Osteoblast (primary cell): ENCODE measurements around the gene OSCAR. TPM values are rescaled to one million over a fixed set of nuclear protein-coding genes. Genes with fewer than 3 reads are reported as not detected.

Source experiments
- DNase-seq: peaks from one replicate; pipeline ENCODE4 v3.0.0; 2011; ENCODE audit warnings: low spot score, mixed read lengths; ENCODE audit not compliant: insufficient read length; ENCODE audit errors: missing footprints
- H2AFZ ChIP-seq: 2 replicates; pipeline ENCODE4 v1.6.0; 2011; ENCODE audit warnings: mild to moderate bottlenecking, low read length
- H3K27ac ChIP-seq: 2 replicates; pipeline ENCODE4 v1.5.1; 2011; ENCODE audit warnings: mild to moderate bottlenecking, low read depth, low read length, moderate library complexity
- H3K27me3 ChIP-seq: 2 replicates; pipeline ENCODE4 v1.6.0; 2012; ENCODE audit warnings: mild to moderate bottlenecking, control low read depth, inconsistent platforms, low read length, moderate library complexity; ENCODE audit not compliant: insufficient read depth
- H3K36me3 ChIP-seq: 2 replicates; pipeline ENCODE4 v1.5.1; 2011; ENCODE audit warnings: mild to moderate bottlenecking, low read length, control low read depth, moderate library complexity; ENCODE audit not compliant: insufficient read depth
- H3K4me1 ChIP-seq: 2 replicates; pipeline ENCODE4 v1.5.1; 2011; ENCODE audit warnings: mild to moderate bottlenecking, low read length, control low read depth, moderate library complexity; ENCODE audit not compliant: insufficient read depth
- H3K4me2 ChIP-seq: 2 replicates; pipeline ENCODE4 v1.6.0; 2011; ENCODE audit warnings: mild to moderate bottlenecking, low read length; ENCODE audit not compliant: insufficient read depth
- H3K4me3 ChIP-seq: fragments of 200-600 bp; sonication (generic); 3 replicates; pipeline ENCODE4 v1.5.1; 2012; ENCODE audit warnings: mild to moderate bottlenecking, low read length, inconsistent platforms; ENCODE audit not compliant: insufficient read depth
- H3K79me2 ChIP-seq: 2 replicates; pipeline ENCODE4 v1.6.0; 2012; ENCODE audit warnings: mild to moderate bottlenecking, low read length, control low read depth, inconsistent platforms; ENCODE audit not compliant: insufficient read depth
- H3K9me3 ChIP-seq: 2 replicates; pipeline ENCODE4 v1.5.1; 2011; ENCODE audit warnings: low read depth, low read length, control low read depth
- H4K20me1 ChIP-seq: 2 replicates; pipeline ENCODE4 v1.6.0; 2012; ENCODE audit warnings: mild to moderate bottlenecking, low read length, control low read depth; ENCODE audit not compliant: insufficient read depth
- CTCF ChIP-seq: IDR thresholded peaks from 2 replicates; pipeline ENCODE4 v1.5.1; 2011; ENCODE audit warnings: mild to moderate bottlenecking, low read depth, low read length, moderate library complexity; ENCODE audit errors: extremely low read depth
- total RNA-seq: library from RNA; depleted of rRNA; stranded (reverse); fragments of >200 nt; gene quantifications from 2 replicates; pipeline ENCODE4 v1.2.3, GENCODE V29; 2012

Gene OSCAR
- total RNA-seq, 1 donor, result 0.36 TPM

DNA sequence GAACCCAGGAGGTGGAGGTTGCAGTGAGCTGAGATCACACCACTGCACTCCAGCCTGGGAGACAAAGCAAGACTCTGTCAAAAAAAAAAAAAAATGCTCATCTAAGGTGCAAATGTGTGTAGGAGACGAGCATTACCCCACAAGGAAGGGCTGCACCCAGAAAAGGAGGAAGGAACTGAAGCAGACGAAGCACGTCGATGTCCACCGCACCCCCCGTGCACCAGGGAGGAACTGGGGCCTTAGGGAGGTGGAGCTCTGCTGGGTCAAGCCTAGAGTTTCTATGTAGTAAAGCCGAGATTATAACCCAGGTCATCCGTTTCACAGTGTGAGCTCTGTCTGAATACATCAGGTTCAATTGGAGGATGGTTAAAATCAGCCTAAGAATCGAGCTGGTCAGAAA, 38.0 kb downstream of the OSCAR start:
- no peak for DNase-seq
- Histone ChIP-seq H3K4me2 (no peak overlapping the region), H3K4me3 (no peak overlapping the region), H3K9me3 (no peaks in the 10 kb centered on the region), H3K4me1 (no peaks in the 10 kb centered on the region), H3K79me2 (no peaks in the 10 kb centered on the region), H4K20me1 (no peaks in the 10 kb centered on the region), H2AFZ (no peak overlapping the region), H3K27ac (no peak overlapping the region), H3K27me3 (no peaks in the 10 kb centered on the region), H3K36me3 (no peaks in the 10 kb centered on the region)
- TF ChIP-seq CTCF, result no peak

DNA sequence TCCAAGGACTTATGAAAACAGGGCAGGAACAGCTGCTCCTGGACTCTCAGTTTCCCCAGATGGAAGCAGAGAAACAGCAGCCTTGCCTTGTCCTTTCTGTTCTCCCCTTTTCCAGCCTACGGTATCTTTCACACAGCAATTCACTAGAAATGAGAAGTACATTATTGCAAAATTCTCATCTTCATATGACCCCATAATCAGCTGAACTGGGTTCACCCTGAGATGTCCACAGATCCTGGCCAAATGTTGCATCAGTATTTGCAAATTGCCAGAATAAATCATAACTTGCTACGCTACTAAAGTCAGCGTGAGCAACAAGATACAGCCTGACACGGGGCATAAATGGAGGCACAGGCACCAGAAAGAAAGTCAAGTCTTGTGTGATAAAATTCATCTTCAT, 53.0 kb downstream of the OSCAR start:
- no peak overlapping the region for H2AFZ ChIP-seq
- H4K20me1 ChIP-seq, result no peaks in the 10 kb centered on the region
- H3K27me3 ChIP-seq, result peaks cover 5% of the 10 kb centered on the region
- no peaks in the 10 kb centered on the region for H3K36me3 ChIP-seq
- H3K9me3 ChIP-seq, result no peaks in the 10 kb centered on the region
- H3K27ac ChIP-seq, result no peak overlapping the region
- no peaks in the 10 kb centered on the region for H3K4me1 ChIP-seq
- H3K4me3 ChIP-seq, result no peak overlapping the region
- TF ChIP-seq CTCF, result no peak
- DNase-seq, result no peak
- no peak overlapping the region for H3K4me2 ChIP-seq
- H3K79me2 ChIP-seq, result no peaks in the 10 kb centered on the region

DNA sequence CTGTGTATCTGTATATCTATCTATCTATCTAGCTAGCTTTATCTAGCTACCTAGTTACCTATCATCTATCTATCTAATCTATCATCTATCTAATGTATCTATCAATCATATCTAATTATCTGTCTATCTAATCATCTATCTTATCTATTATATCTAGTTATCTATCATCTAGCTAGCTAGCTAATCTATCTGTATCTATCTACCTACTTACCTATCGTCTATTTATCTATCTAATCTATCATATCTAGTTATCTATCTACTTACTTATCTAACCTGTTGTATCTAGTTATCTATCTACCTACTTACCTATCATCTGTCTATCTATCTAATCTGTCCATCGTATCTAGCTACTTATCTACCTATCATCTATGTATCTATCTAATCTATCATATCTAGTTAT, 54.8 kb downstream of the OSCAR start:
- no peak overlapping the region for H3K27ac ChIP-seq
- H2AFZ ChIP-seq, result no peak overlapping the region
- no peak for DNase-seq
- peaks cover 5% of the 10 kb centered on the region for H3K27me3 ChIP-seq
- no peaks in the 10 kb centered on the region for H3K9me3 ChIP-seq
- no peaks in the 10 kb centered on the region for H4K20me1 ChIP-seq
- no peaks in the 10 kb centered on the region for H3K4me1 ChIP-seq
- H3K79me2 ChIP-seq, result no peaks in the 10 kb centered on the region
- no peak for TF ChIP-seq CTCF
- no peaks in the 10 kb centered on the region for H3K36me3 ChIP-seq
- H3K4me3 ChIP-seq, result no peak overlapping the region
- no peak overlapping the region for H3K4me2 ChIP-seq

Other genes starting within 250 kb of the OSCAR start
- gene MYADM, start 232.9 kb downstream of the OSCAR start, total RNA-seq, result 16.2 and 17.4 TPM in 2 replicates
- under 0.01 TPM in 1 of 2 replicates, not detected in the other for gene PRKCG, start 218.6 kb downstream of the OSCAR start, total RNA-seq
- gene CACNG7, start 191.5 kb downstream of the OSCAR start, total RNA-seq, result not detected in 2 replicates
- gene CACNG8, start 137.9 kb downstream of the OSCAR start, total RNA-seq, result not detected in 2 replicates
- 0.36 TPM in 1 of 2 replicates, not detected in the other for gene CACNG6, start 109.2 kb downstream of the OSCAR start, total RNA-seq
- gene VSTM1, start 36.9 kb downstream of the OSCAR start, total RNA-seq, result not detected in 2 replicates
- gene TARM1, start 19.4 kb downstream of the OSCAR start, total RNA-seq, result not detected in 2 replicates
- gene NDUFA3, start 2.1 kb upstream of the OSCAR start, total RNA-seq, result 6.8 and 8.3 TPM in 2 replicates
- 17.4 TPM in 2 replicates for gene TFPT, start 14.9 kb upstream of the OSCAR start, total RNA-seq
- 42.1 and 46.7 TPM in 2 replicates for gene PRPF31, start 15.0 kb upstream of the OSCAR start, total RNA-seq
- gene CNOT3, start 37.0 kb upstream of the OSCAR start, total RNA-seq, result 6.2 TPM in 2 replicates
- 4.7 and 5.3 TPM in 2 replicates for gene LENG1, start 58.9 kb upstream of the OSCAR start, total RNA-seq
- gene TMC4, start 72.4 kb upstream of the OSCAR start, total RNA-seq, result 0.29 and 0.72 TPM in 2 replicates
- 26.1 and 30.1 TPM in 2 replicates for gene MBOAT7, start 88.8 kb upstream of the OSCAR start, total RNA-seq
- 73.1 and 76.3 TPM in 2 replicates for gene TSEN34, start 90.5 kb upstream of the OSCAR start, total RNA-seq
- gene RPS9, start 100.1 kb upstream of the OSCAR start, total RNA-seq, result 1,229 and 1,336 TPM in 2 replicates
- not detected in 2 replicates for gene LILRB3, start 122.2 kb upstream of the OSCAR start, total RNA-seq
- gene LILRA6, start 142.0 kb upstream of the OSCAR start, total RNA-seq, result not detected in 2 replicates
- not detected in 2 replicates for gene LILRB5, start 156.5 kb upstream of the OSCAR start, total RNA-seq
- gene LILRB2, start 180.3 kb upstream of the OSCAR start, total RNA-seq, result not detected in 2 replicates
- 0.36 TPM in 1 of 2 replicates, not detected in the other for gene LILRA5, start 212.4 kb upstream of the OSCAR start, total RNA-seq
- not detected in 2 replicates for gene LILRA4, start 238.4 kb upstream of the OSCAR start, total RNA-seq